ENCODE measurements around the gene ACTN1. TPM values are rescaled to one million over a fixed set of nuclear protein-coding genes. Genes with fewer than 3 reads are reported as not detected.

ACTN1 gene
- total and polyA plus RNA-seq, 8 donors = 24.4 to 133 (median 49.0) TPM

DNA sequence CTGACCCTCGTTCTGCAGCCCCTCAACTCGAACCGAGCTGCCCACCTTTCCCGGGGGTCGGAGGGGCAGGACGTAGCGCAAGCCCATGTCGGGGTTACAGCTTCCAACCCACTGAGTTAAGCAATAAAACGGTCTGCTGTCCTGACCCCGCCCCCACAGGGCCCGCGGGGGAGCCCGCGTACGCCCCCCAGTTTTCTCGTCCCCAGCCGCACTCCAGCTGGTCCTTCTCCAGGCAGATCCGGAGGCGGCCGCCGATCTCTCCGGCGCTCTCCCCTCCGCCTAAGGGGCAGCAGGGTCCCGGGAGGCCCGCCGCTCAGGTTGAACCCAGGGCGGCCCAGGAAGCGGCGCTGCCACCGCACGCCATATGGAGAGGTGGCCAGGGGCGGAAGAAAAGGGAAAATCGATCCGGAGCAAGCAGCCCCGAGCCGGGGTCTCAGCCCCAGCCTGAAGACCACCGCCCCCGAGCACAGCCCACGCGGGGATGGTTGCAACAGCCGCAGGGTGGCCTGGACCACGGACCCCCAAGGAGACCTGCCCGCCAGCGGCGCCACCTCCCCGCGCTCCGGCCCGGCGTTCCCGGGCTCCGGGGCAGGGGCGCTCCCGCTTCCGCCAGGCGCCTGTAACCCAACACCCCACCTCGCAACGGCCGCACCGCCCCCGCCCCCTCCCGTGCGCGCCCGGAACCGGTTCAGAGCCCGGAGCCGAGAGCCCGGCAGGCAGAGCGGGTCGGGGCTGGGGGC is 760 bp downstream of the ACTN1 start:
- H3K9me3 ChIP-seq = no peaks in the 10 kb centered on the region
- H3K4me3 ChIP-seq = peak overlapping the region; percentile 70 to 94 (median 91)
- no peaks in the 10 kb centered on the region for H3K27me3 ChIP-seq
- H3K27ac ChIP-seq = peak overlapping the region; percentile 85 to 94 (median 88)
- intact Hi-C loops (cut with DNase I) = no loop called here
- 0 to 1% methylated on average over 52 to 72 of the region's 72 CpGs for WGBS, 2 donors
- TF ChIP-seq, protein P1, sequence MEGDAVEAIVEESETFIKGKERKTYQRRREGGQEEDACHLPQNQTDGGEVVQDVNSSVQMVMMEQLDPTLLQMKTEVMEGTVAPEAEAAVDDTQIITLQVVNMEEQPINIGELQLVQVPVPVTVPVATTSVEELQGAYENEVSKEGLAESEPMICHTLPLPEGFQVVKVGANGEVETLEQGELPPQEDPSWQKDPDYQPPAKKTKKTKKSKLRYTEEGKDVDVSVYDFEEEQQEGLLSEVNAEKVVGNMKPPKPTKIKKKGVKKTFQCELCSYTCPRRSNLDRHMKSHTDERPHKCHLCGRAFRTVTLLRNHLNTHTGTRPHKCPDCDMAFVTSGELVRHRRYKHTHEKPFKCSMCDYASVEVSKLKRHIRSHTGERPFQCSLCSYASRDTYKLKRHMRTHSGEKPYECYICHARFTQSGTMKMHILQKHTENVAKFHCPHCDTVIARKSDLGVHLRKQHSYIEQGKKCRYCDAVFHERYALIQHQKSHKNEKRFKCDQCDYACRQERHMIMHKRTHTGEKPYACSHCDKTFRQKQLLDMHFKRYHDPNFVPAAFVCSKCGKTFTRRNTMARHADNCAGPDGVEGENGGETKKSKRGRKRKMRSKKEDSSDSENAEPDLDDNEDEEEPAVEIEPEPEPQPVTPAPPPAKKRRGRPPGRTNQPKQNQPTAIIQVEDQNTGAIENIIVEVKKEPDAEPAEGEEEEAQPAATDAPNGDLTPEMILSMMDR (IDR thresholded peaks at IDR 0.05) = no peak
- FAIRE-seq (no peak), ATAC-seq (peak; percentile 55 to 76 (median 72)), DNase-seq (peak; percentile 73 to 91 (median 84))
- no peaks in the 10 kb centered on the region for H3K36me3 ChIP-seq
- H3K4me1 ChIP-seq = peaks cover 5 to 30% (median 7%) of the 10 kb centered on the region in 3 donors

DNA sequence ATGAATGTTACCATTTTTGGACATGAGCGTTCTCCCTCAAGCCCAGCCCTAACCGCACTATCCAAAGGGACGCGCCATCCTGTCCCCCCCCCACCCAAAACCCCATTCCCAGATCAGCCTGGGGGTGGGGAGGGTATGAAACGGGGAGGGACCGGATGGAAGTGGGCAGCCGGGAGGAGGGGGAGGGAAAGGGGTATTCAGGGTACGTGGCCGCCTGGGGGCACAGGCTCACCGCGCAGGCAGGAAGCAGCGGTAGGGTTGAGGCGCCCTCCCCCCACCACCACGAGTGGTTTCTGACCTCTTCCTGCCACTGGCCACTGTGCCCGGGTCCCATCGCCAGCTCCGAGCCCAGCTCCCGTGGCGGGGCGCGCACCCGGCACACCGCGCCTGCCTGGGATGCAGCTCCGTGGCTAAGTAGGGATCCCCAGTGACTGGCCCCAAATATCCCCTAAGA is 1.4 kb downstream of the ACTN1 start:
- TF ChIP-seq, protein P1 (IDR thresholded peaks at IDR 0.05) = no peak
- Histone ChIP-seq H3K36me3 (no peaks in the 10 kb centered on the region), H3K4me1 (peaks cover under 1 to 24% (median 1%) of the 10 kb centered on the region in 3 donors), H3K27ac (peak overlapping the region; percentile 85 to 94 (median 88)), H3K4me3 (peak overlapping the region; percentile 70 to 94 (median 91)), H3K9me3 (no peaks in the 10 kb centered on the region), H3K27me3 (no peaks in the 10 kb centered on the region)
- ATAC-seq (peak; percentile 6 to 36 (median 14)), FAIRE-seq (no peak), DNase-seq (peak; percentile 57 to 80 (median 68))
- intact Hi-C loops (cut with DNase I) = no loop called here
- WGBS, 2 donors = 2 to 3% methylated on average over 18 to 24 of the region's 25 CpGs

DNA sequence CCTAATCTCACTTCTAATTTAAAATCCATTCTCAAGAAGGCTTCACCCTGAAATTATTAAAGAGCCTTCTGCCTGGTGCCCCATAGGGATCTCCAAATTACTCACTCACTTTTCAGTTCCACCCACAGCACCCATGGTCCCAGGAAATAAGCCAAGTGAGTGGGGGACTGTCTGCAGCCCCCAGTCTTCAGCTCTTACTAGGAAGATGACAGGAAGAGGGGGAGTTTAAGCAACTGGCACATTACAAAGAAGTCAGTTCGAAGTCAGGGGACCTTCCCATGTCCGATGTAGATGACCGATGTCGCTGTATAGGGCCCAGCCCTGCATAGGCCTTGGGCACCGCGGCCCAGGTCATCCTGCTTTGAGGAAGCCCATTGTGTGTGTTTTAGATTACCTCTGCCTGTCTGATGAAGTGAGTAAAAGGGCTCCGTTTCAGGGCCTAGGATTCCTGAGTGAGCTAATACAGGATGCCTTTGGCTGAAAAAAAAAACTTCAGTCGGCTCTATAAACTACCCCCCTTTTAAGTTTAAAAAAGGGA is 1.9 kb downstream of the ACTN1 start:
- 20 to 30% methylated on average over 8 of the region's 8 CpGs for WGBS, 2 donors
- Histone ChIP-seq H3K4me3 (peak overlapping the region; percentile 70 to 94 (median 91)), H3K27ac (peak overlapping the region; percentile 85 to 94 (median 88)), H3K36me3 (no peaks in the 10 kb centered on the region), H3K27me3 (no peaks in the 10 kb centered on the region), H3K4me1 (peaks cover 0 to 27% (median 0%) of the 10 kb centered on the region in 3 donors), H3K9me3 (no peaks in the 10 kb centered on the region)
- DNase-seq (peak in 2 of 6 donors; percentile 57 to 64), ATAC-seq (no peak), FAIRE-seq (no peak)
- intact Hi-C loops (cut with DNase I) = no loop called here
- TF ChIP-seq, protein P1 (IDR thresholded peaks at IDR 0.05) = no peak

DNA sequence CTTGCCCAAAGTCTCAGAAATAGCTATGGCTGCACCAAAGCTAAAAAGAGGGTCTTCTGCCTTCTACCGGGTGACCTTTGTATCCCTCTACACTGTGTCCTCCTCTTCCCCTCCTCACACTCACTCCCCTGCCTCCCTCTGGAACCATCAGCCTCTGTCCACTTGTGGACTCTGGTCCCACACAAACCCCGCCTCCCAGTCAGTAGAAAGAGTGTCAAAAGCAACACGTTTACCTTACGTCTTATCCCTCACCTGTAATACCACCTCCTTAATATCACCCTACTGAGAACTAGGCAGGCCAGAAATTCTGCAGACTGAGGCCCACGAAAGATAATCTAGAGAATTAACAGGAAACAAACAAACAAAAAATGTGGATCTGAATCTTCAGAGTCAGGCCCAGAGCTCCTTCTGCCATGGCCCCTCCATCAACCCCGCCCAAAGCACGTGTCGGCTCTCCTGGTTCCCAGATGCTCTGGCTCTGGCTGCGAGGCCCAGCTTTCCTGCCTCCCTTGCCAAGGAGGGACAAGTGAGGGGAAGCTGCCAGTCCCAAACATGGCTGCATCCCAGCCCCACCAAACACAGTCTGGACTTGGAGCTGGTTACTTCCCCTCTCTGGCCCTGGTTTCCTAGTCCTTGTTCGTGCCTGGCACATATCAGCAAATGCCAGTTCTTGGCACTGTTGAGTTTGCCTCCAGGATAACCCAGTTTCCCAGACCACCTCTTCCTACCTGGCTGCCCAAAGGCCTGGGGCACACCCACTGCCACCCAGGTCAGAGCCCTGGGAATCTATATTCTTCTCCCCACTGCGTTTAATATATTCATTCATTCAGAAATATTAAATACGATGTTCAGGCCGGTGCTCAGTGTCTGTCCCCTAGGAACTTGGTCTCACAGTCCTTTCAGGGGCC is 2.7 kb downstream of the ACTN1 start:
- no peaks in the 10 kb centered on the region for H3K36me3 ChIP-seq
- no peak for FAIRE-seq
- TF ChIP-seq, protein P1 (IDR thresholded peaks at IDR 0.05) = no peak
- no peak for ATAC-seq
- no peaks in the 10 kb centered on the region for H3K27me3 ChIP-seq
- H3K9me3 ChIP-seq = no peaks in the 10 kb centered on the region
- H3K4me3 ChIP-seq = peak overlapping the region in 2 of 4 donors; percentile 70 to 94
- WGBS, 2 donors = 49 to 50% methylated on average over 13 of the region's 13 CpGs
- H3K27ac ChIP-seq = peak overlapping the region; percentile 85 to 94 (median 88)
- intact Hi-C loops (cut with DNase I) = no loop called here
- H3K4me1 ChIP-seq = peaks cover 0 to 31% (median 0%) of the 10 kb centered on the region in 3 donors
- peak in 3 of 6 donors; percentile 41 to 68 (median 56) for DNase-seq

Data from pancreas (tissue), 10 donors.